GM18909 (cell line): Measurements from ENCODE around the gene KASH5.

Experiments used
- ATAC-seq: cut with Tn5 transposase; IDR thresholded peaks from one replicate; pipeline ENCODE4 v1.9.1; 2021; ENCODE audit warnings: mild to moderate bottlenecking; ENCODE audit not compliant: unreplicated experiment, poor library complexity

The KASH5 gene

GRCh38 chr19:49419173-49419572 lies 31.1 kb downstream of the KASH5 start:
- ATAC-seq, result no peak

DNA sequence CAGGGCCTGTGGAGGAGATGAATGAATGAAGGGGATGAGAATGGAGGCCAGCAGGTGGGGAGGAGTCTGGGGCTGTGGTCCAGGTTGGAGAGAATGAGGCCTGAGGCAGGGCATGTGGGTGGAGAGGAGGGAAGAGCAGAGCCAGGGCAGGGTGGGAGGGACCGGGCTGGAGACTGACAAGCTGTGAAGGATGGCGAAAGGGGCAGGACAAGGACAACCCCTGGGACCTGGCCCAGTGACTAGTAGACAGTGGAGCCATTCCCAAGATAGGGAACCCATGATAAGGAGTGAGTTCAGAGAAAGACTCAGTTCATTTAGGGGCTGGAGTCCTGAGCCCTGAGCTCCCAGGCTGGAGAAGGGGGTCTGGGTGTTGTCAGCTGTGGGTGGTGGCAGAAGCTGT lies 32.2 kb downstream of the KASH5 start:
- ATAC-seq, result no peak

DNA sequence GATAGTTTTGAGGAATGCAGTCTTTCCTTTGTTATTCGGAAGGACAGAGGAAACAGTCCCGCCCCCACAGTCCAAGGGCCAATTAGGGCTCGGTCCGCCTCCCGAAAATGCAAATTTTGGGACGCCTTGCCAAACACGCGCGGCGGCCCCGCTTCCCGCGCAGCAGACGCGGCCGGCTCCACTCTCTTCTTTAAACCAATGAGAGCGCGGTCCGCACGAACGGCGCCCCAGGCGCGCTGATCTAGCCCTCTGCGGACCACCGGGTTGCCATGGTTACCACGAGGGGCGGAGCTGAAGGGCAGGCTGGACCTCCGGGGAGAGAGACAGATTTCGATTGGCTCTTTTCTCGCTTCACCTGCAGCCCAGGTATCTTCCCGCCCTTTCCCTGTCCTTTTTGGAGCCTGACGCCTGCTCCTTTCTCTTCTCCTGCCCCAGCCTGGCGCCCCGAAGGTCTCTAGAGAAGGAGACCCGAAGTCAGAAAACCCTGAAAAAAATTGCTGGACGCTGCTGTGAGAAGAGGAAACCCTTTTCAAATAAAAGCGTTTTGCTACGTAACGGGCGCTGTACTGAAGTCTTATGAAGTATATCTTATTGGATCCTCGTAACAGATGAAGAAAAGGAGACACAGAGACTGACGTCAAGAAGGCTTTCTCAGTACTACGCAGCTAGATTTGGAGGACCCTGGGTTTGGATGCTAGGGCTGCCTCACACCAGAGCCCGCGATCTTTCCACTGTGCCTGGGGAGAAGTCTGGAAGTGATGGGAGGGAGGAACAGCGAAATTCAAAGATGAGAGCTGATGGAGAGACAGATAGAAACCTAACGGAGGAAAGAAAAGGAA lies 33.2 kb downstream of the KASH5 start:
- ATAC-seq, result no peak

GRCh38 chr19:49421878-49422202 lies 33.8 kb downstream of the KASH5 start:
- ATAC-seq, result no peak

DNA sequence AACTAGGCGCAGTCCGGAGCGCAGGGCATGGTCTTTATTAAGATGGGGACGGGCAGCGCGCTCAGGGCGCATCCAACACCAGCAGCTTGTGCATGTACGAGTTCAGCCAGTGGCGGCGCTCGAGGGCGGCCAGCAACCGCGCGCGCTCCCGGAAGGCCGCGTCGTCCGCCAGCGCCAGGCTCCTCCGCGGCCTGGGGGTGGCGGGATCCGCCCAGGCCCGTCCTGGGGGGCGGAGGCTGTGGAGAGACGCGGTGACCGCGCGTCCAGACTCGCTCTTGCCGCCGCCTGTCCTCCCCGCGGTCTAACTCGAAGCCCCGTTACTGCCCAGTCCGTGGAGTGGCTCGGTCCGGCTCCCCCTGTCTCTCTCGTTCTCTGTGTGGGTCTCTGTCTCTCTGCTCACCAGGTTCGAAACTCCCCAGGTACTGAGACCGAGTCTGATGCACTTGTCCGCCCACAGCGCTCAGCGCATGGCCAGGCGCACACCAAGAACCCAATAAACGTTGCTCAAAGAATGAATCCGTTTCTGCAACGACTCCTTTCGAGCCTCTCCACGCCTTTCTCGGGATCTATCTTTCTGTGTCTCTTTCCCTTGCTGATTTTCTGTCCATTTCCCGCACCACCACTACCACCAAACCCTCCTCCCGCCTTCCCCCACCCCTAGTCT lies 34.5 kb downstream of the KASH5 start:
- no peak for ATAC-seq

DNA sequence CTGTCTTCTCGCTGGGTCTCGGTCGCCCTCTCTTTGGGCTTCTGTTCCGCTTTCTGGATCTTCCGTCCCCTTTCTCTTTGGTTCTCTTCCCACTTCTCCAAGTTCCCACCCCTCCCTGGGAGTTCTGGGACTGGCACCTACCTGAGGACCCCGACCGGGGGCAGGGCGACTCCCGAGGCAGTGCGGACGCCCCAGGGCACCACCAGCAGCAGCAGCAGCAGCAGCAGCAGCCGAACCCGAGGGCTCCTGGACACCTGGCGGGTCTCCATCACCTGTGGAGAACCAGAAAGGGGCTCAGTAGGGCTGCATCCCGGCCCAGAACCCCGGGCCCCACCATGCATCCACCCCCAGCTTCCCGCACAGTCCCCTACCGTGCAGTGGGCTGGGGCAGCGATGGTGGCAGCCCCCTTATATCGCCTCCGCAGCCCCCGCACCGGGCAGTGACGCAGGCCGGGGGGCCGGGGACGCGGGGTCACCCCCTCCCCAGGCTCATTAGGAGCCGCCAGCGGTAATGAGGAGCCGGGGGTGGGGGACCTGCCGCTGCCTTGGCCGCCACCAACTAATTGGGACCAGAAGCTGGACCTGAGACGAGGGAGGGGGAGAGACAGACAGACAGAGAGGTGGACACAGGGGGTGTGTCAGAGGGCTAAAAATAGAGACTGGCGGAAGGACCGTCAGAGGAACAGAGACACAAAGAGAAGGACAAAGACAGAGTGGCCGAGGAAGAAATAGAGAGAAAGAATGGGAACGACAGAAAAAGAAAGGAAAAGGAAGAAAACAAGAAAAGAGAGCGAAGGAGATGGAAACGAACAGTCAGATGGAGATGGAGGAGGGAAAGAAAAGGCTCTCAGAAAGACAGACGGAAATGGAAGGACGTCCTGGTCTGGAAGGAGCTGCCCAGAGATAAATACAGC lies 35.3 kb downstream of the KASH5 start, which contains the start of gene PTH2:
Gene PTH2 (minus strand): TSS at position 371 of the 914 bp plus-strand sequence. CDS start 102 bp downstream, at position 269.
- no peak for ATAC-seq

DNA sequence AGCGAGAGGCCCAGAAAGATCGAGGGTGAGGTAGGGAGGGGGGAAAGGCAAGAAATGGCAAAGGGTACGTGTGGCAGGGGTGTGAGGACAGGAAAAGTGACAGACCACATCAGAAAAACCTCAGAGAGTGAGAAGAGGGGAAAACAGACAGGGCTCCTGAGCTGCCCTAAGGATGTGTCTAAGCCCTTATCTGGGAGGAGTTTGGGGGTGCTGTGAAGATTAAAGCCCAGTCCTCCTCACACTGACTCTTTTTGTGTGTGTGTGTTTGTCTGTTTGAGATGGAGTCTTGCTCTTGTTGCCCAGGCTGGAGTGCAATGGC lies 35.9 kb downstream of the KASH5 start:
- ATAC-seq, result no peak

DNA sequence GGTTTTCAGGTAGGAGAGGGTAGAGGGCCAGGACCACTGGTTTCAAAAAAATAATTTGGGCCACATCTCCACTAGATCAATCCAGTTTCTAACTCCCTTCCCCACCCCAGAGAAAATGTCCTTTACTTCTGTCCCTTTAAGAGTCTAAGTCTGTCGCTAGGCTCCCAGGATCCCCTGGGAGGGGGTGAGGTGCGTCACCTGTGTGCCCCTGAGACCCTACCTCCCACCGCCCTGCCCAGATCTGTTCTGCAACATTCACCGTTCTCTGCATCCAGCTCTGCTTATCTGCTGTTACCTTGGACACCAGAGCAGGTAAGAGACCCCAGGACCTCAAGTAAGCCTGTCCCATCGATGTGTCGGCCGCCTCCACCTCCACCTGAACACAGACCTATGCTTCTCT lies 37.1 kb downstream of the KASH5 start, which contains the start of gene GFY:
Gene GFY (plus strand): TSS at position 211 of the 400 bp plus-strand sequence. CDS start 1,043 bp downstream, outside the sequence.
- ATAC-seq, result no peak

DNA sequence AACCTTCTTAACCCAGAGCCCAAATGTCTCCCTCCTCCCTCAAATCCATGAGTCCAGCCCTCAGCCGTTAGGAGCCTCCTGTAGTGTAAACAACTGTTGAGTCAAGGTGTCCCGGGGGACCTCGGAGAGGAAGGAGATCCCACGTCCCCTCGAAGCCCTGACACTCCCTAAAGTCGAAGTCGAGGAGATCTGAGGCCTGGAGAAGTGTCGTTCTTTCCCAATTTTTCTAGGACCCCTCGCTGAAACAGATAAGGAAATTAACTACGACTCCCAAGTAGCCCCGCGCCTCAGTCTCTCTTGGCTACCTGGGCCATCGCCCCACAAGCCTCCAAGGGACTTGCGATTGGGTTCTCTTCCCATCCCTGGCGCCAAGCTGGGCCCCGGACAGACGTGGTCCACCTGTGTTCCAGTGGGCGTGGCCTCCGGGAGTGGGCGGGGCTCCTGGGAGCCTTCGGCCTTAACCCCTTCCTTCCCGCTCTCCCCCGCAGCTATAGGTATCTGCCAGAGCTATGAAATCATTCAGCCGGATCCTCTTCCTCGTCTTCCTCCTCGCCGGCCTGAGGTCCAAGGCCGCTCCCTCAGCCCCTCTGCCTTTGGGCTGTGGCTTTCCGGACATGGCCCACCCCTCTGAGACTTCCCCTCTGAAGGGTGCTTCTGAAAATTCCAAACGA lies 38.0 kb downstream of the KASH5 start:
- ATAC-seq, result no peak

DNA sequence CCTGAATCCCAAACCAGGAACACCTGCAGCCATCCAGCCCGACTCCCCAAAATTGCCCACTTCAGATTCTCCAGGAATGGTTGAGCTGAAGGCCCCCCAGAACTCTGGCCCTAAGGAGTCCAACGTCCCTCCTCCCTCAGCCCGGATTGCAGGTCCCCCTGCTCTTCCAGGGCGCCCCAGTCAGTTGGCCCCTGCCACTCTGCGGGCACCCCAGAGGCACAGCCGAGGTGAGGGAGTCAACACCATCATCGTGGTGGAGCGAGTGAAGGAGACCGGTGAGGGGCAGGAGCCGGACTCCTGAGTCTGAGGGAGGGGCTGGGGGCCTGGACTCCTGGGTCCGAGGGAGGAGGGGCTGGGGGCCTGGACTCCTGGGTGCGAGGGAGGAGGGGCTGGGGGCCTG lies 39.3 kb downstream of the KASH5 start:
- no peak for ATAC-seq

GRCh38 chr19:49427855-49428546 lies 40.0 kb downstream of the KASH5 start:
- ATAC-seq, result no peak

GRCh38 chr19:49428547-49429451 lies 40.8 kb downstream of the KASH5 start:
- ATAC-seq, result no peak

GRCh38 chr19:49430172-49430677 lies 42.2 kb downstream of the KASH5 start:
- ATAC-seq, result no peak

DNA sequence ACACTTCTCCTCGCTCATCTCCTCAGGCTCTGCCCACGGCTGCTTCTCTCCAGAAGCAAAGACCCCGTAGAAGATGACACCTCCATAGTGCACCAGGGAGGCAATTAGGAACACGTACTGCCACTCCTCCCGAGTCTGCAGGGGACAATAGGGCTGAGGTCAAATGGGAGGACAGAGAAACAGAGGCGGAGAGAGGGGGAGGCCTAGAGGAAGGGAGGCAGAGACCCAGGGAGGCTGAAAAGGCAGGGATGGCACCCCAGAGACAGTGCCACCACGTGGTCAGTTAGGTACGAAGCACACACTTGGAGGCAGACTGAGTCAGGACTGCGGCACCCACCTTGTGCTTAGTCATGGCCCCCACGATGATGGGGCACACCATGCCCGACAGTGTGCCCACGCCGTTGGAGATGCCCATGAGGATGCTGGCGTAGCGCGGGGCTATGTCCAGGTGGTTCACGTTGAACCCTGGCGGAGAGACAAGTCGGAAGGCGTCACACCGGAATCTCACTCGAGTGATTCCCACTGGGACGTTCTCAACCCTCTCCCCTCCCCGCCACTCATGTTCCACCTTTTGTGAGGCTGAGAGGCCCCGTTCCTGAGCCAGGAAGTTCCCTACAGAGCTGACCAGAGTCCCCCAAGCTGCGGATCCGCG lies 42.8 kb downstream of the KASH5 start:
- no peak for ATAC-seq

- no peak for ATAC-seq
Observed at GRCh38 chr19:49431330-49431749, 43.3 kb downstream of the KASH5 start.

GRCh38 chr19:49432141-49433073 lies 44.4 kb downstream of the KASH5 start:
- no peak for ATAC-seq
